ENCODE results near the gene RAVER2. TPM values are rescaled to one million over a fixed set of nuclear protein-coding genes. Genes with fewer than 3 reads are reported as not detected.

Gene RAVER2
- total and polyA plus RNA-seq, 2 experiments from 2014 or later, result 0.63 to 2.4 TPM

DNA sequence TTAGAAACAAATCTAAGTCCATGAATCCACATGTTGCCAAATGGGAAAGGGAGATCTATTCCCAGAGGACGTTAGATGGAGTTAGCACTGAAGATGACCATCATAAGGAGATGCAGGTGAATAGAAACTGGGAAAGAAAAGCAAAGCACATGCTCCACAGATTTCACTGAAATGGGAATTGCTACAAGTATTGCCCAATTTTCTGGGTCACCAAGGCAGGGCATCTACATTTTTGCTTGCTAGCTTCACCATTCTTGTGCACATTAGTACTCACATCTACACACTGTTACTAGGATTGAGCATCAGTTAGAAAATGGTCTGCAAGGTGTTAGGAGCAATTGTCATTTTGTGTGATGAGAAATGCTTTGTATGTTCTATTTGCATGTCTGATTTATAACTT lies 122.4 kb downstream of the RAVER2 start:
- no peaks in the 10 kb centered on the region for H4K20me1 ChIP-seq (ENCODE audit: insufficient read depth)
- no peak overlapping the region for H3K9ac ChIP-seq
- no peaks in the 10 kb centered on the region for H3K27me3 ChIP-seq (replicated peaks; ENCODE audit: insufficient read depth)
- H3K9me3 ChIP-seq (ENCODE audit: low read depth), result no peaks in the 10 kb centered on the region
- in situ Hi-C loops (cut with MboI), result no loop called here
- no peak overlapping the region for H3K27ac ChIP-seq
- H3K4me2 ChIP-seq (ENCODE audit: unreplicated experiment), result no peak overlapping the region
- H2AFZ ChIP-seq, result no peak overlapping the region
- H3F3A ChIP-seq (ENCODE audit: insufficient read depth), result no peaks in the 10 kb centered on the region
- H3K9me2 ChIP-seq (ENCODE audit: insufficient read depth), result no peaks in the 10 kb centered on the region
- H3K4me3 ChIP-seq, result no peak overlapping the region
- H3K36me3 ChIP-seq (ENCODE audit: low read depth), result peaks cover 48% of the 10 kb centered on the region
- H3K4me1 ChIP-seq (ENCODE audit: insufficient read depth), result no peaks in the 10 kb centered on the region
- TF ChIP-seq EZH2phosphoT487 (IDR thresholded peaks at IDR 0.05; ENCODE audit: insufficient read depth, low read depth) (no peak), EZH2 (IDR thresholded peaks at IDR 0.05; ENCODE audit: insufficient read depth, poor library complexity, severe bottlenecking) (no peak)
- peak; percentile 20 for DNase-seq
- peaks cover 8% of the 10 kb centered on the region; the same call in 1 of the 2 replicates for H3K79me2 ChIP-seq (ENCODE audit: insufficient read depth)
- WGBS, 2 experiments (ENCODE audit: low coverage in 1 of 2, low lambda C conversion rate in 2 of 2, missing lambda C conversion rate in 2 of 2), result 95 to 96% methylated on average over 1 of the region's 1 CpG

- no peak overlapping the region for H2AFZ ChIP-seq
- no peaks in the 10 kb centered on the region for H3K4me1 ChIP-seq (ENCODE audit: insufficient read depth)
- TF ChIP-seq EZH2phosphoT487 (IDR thresholded peaks at IDR 0.05; ENCODE audit: insufficient read depth, low read depth) (no peak), EZH2 (IDR thresholded peaks at IDR 0.05; ENCODE audit: insufficient read depth, poor library complexity, severe bottlenecking) (no peak)
- H3K4me2 ChIP-seq (ENCODE audit: unreplicated experiment), result no peak overlapping the region
- 96 to 97% methylated on average over 8 of the region's 8 CpGs for WGBS, 2 experiments (ENCODE audit: low coverage in 1 of 2, low lambda C conversion rate in 2 of 2, missing lambda C conversion rate in 2 of 2)
- H3K27ac ChIP-seq, result no peak overlapping the region
- H3F3A ChIP-seq (ENCODE audit: insufficient read depth), result no peaks in the 10 kb centered on the region
- H3K9ac ChIP-seq, result no peak overlapping the region
- no peaks in the 10 kb centered on the region for H3K9me2 ChIP-seq (ENCODE audit: insufficient read depth)
- no peaks in the 10 kb centered on the region for H3K9me3 ChIP-seq (ENCODE audit: low read depth)
- H3K36me3 ChIP-seq (ENCODE audit: low read depth), result peaks cover 44% of the 10 kb centered on the region
- DNase-seq, result no peak
- no peaks in the 10 kb centered on the region for H4K20me1 ChIP-seq (ENCODE audit: insufficient read depth)
- H3K27me3 ChIP-seq (replicated peaks; ENCODE audit: insufficient read depth), result no peaks in the 10 kb centered on the region
- in situ Hi-C loops (cut with MboI), result no loop called here
- H3K4me3 ChIP-seq, result no peak overlapping the region
- peaks cover 14% of the 10 kb centered on the region; the same call in 1 of the 2 replicates for H3K79me2 ChIP-seq (ENCODE audit: insufficient read depth)
Measured at GRCh38 chr1:64871256-64871655, 126.4 kb downstream of the RAVER2 start.

DNA sequence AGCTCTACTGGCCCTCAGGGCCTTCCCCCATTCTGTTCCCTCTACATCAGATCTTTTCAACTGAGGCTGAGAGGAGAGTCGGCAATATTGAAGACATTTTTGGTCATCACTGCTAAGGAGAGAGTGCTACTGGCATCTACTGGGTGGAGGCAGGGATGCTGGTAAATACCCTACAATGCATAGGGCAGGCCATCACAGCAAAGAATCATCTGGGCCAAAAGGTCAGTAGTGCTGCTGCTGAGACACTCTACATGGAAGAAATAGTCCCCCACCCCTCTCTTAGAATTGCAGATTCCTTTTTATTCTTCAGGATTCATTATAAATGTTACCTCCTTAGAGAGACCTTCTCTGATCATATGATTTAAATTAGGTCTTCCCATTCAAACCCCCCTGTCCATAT lies 127.2 kb downstream of the RAVER2 start:
- peaks cover 45% of the 10 kb centered on the region; the same call in 1 of the 2 replicates for H3K36me3 ChIP-seq (ENCODE audit: low read depth)
- no peaks in the 10 kb centered on the region for H3K4me1 ChIP-seq (ENCODE audit: insufficient read depth)
- H3K79me2 ChIP-seq (ENCODE audit: insufficient read depth), result peaks cover 14% of the 10 kb centered on the region; the same call in 1 of the 2 replicates
- no peak overlapping the region for H2AFZ ChIP-seq
- in situ Hi-C loops (cut with MboI), result no loop called here
- no peak overlapping the region for H3K4me2 ChIP-seq (ENCODE audit: unreplicated experiment)
- H3K27me3 ChIP-seq (replicated peaks; ENCODE audit: insufficient read depth), result no peaks in the 10 kb centered on the region
- TF ChIP-seq EZH2 (IDR thresholded peaks at IDR 0.05; ENCODE audit: insufficient read depth, poor library complexity, severe bottlenecking) (no peak), EZH2phosphoT487 (IDR thresholded peaks at IDR 0.05; ENCODE audit: insufficient read depth, low read depth) (no peak)
- H3K9me2 ChIP-seq (ENCODE audit: insufficient read depth), result no peaks in the 10 kb centered on the region
- no peak overlapping the region for H3K27ac ChIP-seq
- H3K4me3 ChIP-seq, result no peak overlapping the region
- WGBS, 2 experiments (ENCODE audit: low coverage in 1 of 2, low lambda C conversion rate in 2 of 2, missing lambda C conversion rate in 2 of 2), result 100% methylated on average over 1 of the region's 1 CpG
- no peaks in the 10 kb centered on the region for H3K9me3 ChIP-seq (ENCODE audit: low read depth)
- no peak for DNase-seq
- H4K20me1 ChIP-seq (ENCODE audit: insufficient read depth), result no peaks in the 10 kb centered on the region
- no peak overlapping the region for H3K9ac ChIP-seq
- no peaks in the 10 kb centered on the region for H3F3A ChIP-seq (ENCODE audit: insufficient read depth)

DNA sequence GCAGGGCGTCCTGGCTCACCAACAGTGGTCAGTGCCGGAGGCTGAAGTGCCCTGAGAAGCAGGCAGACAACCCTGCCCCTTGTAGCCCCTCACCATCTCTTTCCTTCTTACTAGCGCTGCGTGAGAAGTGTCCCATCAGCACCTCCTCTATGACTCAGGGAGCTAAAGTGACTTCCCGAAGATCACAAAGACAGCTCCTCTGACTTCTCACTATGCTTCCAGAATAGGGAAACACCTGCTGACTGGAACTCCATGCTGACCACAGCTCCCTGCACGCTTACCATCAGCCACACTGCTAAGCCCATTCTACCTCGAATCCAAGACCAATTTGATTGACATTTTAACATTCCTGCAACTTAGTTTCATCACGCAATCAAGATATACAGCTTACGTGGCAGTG lies 128.7 kb downstream of the RAVER2 start:
- in situ Hi-C loops (cut with MboI), result no loop called here
- Histone ChIP-seq H3K27me3 (replicated peaks; ENCODE audit: insufficient read depth) (no peaks in the 10 kb centered on the region), H3K36me3 (ENCODE audit: low read depth) (peaks cover 38% of the 10 kb centered on the region), H3K9me3 (ENCODE audit: low read depth) (no peaks in the 10 kb centered on the region), H3K79me2 (ENCODE audit: insufficient read depth) (peaks cover 15% of the 10 kb centered on the region), H3F3A (ENCODE audit: insufficient read depth) (no peaks in the 10 kb centered on the region), H3K4me1 (ENCODE audit: insufficient read depth) (0 out of 2 replicates have a peak, but pooled peaks cover under 1% of the 10 kb centered on the region), H3K9me2 (ENCODE audit: insufficient read depth) (no peaks in the 10 kb centered on the region), H4K20me1 (ENCODE audit: insufficient read depth) (no peaks in the 10 kb centered on the region), H3K27ac (no peak overlapping the region), H3K9ac (no peak overlapping the region), H3K4me3 (no peak overlapping the region), H2AFZ (no peak overlapping the region), H3K4me2 (ENCODE audit: unreplicated experiment) (no peak overlapping the region)
- no peak for DNase-seq
- WGBS, 2 experiments (ENCODE audit: low coverage in 1 of 2, low lambda C conversion rate in 2 of 2, missing lambda C conversion rate in 2 of 2), result 96 to 98% methylated on average over 9 of the region's 9 CpGs
- TF ChIP-seq EZH2phosphoT487 (IDR thresholded peaks at IDR 0.05; ENCODE audit: insufficient read depth, low read depth) (no peak), EZH2 (IDR thresholded peaks at IDR 0.05; ENCODE audit: insufficient read depth, poor library complexity, severe bottlenecking) (no peak)

DNA sequence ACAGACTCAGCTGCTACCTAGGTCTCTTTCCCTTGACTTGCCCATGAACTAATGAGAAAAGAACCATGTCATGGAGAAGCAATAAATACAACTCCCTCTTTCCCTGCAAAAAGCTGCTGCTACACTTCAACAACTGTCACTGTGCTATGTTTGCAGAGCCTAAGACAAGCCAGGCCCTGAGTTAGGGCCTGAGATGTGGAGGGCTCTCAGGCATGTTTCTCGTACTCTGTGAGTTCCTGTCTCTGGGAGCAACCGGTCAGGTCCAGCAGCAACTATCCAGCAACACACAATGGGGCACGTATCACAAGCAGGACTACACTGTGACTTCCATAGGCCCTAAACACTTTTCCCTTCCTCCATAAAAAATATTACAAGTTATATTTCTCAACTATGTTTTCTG lies 129.8 kb downstream of the RAVER2 start:
- TF ChIP-seq EZH2phosphoT487 (IDR thresholded peaks at IDR 0.05; ENCODE audit: insufficient read depth, low read depth), result no peak
- no peak for TF ChIP-seq EZH2 (IDR thresholded peaks at IDR 0.05; ENCODE audit: insufficient read depth, poor library complexity, severe bottlenecking)
- WGBS, 2 experiments (ENCODE audit: low coverage in 1 of 2, low lambda C conversion rate in 2 of 2, missing lambda C conversion rate in 2 of 2), result 95 to 96% methylated on average over 3 of the region's 3 CpGs
- Histone ChIP-seq H3K27ac (no peak overlapping the region), H3K9ac (no peak overlapping the region), H2AFZ (no peak overlapping the region), H3K4me1 (ENCODE audit: insufficient read depth) (peaks cover 9% of the 10 kb centered on the region; the same call in 1 of the 2 replicates), H3K36me3 (ENCODE audit: low read depth) (peaks cover 39% of the 10 kb centered on the region), H3K9me3 (ENCODE audit: low read depth) (no peaks in the 10 kb centered on the region), H3K79me2 (ENCODE audit: insufficient read depth) (peaks cover 24% of the 10 kb centered on the region), H3K4me2 (ENCODE audit: unreplicated experiment) (no peak overlapping the region), H3K27me3 (replicated peaks; ENCODE audit: insufficient read depth) (no peaks in the 10 kb centered on the region), H3K4me3 (no peak overlapping the region), H3F3A (ENCODE audit: insufficient read depth) (no peaks in the 10 kb centered on the region), H3K9me2 (ENCODE audit: insufficient read depth) (no peaks in the 10 kb centered on the region), H4K20me1 (ENCODE audit: insufficient read depth) (no peaks in the 10 kb centered on the region)
- no peak for DNase-seq
- in situ Hi-C loops (cut with MboI), result no loop called here

All from GM23248 (cell line).